ENCODE data around the gene EXOC3.
A peak's percentile ranks its signal among the peaks of the same experiment; 100 is the strongest.
"Not testable (repeated sequence)": the region's sequence is repeated elsewhere in the genome, so short reads cannot be mapped to it uniquely, and the experiment has no call there.

EXOC3 gene

DNA sequence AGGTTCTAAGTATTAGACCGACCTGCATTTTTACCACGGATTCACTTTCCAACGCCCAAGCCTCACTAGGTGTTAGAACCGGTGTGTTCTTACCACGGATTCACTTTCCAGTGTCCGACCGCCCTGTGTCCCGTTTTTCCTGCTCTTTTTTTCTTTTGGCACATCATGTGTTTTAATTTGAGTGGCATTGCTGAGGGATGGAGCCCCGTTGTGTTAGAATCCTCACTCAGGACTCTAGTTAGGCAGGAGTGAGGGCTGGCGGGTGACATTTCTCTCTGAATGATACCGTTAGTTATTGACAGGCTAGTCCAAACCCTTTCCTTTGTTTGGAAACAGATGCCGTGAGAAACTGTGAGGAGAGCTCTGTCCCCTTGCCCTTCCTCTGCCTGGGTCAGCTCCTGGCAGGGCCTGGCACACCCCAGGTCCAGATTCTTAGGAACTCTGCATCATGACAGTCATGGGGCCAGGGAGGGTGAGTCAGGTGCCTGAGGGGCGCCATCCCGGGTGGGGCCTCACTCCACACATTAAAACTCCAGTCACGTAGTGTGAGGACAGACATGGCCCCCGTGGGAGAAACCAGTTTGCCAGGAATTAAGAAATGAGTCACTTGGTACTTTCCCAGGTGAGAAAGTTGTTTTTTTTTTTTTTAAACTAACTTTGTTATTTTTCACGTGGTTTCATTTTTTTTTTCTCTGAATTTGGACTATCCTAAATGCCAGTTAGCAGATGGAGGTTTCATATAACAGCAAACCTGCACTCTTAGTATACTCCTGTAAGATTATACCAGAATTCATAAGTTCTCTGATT is 15.8 kb downstream of the EXOC3 start:
- no peak for DNase-seq

DNA sequence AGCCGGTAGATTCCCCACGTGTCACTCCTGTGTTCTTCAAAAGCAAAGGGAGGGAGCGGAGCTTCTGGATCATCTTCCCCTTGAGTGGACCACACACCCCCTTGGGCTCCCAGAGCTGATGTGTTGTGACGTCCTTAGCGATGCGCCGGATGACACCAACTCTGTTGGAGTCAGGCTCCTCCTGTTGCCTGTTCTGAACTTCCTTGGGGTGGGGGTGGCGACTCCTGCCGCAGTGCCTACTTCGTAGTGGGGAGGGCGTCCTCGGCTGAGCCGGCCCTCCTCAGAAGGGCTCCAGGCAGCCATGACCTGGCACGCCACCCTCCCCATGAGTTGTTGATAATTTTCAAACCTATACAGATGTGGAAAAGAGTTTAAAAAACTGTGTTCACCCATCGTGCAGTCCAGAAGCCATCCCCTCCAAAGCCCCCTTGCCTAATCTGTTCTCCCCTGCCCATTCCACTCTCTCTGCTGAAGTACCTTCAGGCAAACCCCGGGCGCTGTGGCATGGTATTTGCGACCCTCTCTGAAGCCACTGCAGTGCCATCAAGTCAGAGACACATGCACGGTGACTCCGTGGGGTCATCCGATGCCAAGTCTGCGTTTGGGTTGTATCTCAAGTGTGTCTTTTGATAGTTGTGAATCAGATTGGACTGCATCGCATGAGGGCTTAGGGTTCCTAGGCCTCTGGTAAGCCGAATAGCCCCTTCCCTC is 16.7 kb downstream of the EXOC3 start:
- DNase-seq: no peak

DNA sequence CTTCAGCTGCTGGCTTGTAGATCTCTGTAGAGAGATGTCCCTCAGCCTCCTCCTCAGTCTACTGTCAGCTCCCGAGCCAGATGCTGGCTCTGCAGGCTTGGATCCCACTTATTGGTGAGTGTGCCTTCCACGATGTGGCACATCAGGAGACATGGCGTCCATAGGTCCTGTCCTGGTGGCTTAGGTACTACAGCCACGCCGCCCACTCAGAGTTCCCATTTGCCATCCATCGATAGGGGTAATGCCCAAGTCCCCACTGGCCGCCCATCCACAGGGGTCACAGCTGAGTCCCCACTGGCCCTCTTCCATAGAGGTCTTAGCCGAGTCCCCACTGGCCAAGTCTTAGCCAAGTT is 17.3 kb downstream of the EXOC3 start:
- no peak for DNase-seq

DNA sequence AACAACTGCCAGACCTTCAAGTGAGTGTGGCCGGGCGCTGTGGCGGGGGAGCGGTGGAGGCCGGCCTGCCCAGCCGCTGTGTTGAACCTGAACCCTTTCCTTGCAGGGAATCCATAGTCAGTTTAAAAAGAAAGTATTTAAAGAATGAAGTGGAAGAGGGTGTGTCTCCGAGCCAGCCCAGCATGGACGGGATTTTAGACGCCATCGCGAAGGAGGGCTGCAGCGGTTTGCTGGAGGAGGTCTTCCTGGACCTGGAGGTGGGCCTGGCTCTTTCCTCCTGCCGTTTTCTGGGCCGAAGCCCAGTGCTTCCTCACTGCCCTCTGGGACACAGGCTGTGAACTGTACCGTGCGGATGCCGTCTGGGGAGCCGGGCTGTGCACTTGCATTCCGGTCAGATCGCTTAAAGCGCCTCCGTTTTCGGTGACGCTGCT is 19.1 kb downstream of the EXOC3 start:
- no peak for DNase-seq

DNA sequence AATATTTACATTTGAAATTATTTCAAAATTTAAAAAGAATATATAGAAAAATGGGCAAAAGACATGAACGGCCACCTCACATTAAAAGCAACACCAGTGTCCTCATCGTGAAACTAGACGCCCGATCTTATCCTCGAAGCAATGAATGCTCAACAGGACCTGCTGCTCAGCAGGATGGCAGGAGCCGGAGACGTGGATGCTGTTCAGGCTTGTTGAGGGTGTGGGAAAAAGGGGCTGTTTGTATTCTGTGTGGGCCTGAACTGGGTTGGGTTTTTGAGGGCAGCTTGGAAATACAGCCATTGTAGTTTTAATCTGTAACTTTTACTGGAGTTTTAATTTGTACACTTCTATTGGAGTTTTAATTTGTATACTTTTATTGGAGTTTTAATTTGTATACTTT is 20.3 kb downstream of the EXOC3 start:
- no peak for DNase-seq

DNA sequence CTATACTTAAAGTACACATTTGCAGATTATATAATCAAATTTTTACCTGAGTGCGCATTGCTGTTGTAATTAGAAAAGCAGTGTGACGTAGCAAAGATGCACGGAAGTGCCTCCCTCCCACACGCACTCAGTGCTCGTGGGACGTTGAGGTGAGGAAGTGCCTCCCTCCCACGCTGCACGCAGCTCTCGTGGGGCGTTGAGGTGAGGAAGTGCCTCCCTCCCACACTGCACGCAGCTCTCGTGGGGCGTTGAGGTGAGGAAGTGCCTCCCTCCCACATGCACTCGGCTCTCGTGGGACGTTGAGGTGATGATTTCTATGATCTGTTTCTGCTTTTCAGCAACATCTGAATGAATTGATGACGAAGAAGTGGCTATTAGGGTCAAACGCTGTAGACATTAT is 21.0 kb downstream of the EXOC3 start:
- no peak for DNase-seq

DNA sequence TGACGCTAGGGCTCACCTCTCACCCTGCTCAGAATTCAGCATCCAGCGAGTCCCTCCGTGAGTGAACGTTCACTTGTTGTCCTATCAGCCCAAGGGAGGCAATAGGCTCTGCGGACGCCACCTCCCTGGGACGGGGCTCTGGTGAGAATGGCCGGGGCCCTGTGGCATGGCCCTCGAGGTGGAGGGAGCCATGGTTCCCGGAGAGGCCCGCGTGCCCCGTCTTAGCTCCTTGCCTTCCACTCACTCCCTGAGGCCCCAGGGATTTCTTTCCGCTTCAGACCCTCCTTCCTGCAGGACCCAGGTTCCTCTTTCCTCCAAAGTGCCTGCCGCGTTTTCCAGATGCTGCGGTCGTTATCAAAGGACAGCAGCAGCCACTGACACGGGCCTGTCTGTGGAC is 21.5 kb downstream of the EXOC3 start:
- DNase-seq: no peak

DNA sequence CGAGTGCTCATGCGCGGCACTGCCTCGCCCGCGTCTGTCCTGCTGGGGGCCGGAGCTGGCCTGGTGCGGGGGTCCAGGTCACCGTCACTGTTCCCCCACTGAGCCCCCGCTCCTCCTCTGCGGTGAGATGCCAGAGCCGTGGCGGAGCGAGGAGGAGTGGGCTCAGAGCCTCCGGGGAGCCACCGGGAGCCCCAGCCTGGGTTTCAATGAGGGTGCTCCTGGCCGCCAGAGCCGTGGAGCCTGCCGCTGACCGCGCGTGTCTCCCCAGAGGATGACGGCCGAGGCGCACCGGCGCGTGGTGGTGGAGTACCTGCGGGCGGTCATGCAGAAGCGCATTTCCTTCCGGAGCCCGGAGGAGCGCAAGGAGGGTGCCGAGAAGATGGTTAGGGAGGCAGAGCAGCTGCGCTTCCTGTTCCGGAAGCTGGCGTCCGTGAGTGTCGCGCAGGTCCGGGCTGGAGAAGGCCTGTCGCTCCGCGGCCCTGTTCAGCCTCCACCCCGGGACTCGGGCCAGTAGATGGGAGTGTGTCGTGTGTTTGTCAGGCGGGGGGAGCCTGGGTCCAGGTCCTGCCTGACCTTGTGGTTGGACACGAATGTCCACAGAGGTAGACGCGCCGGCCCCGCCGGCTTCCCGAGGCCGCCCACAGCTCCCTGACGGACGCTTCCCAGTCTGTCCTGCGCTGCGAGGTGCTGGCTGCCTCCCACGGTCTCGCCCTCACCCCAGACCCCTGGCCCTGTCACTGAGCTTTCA is 22.0 kb downstream of the EXOC3 start:
- no peak for DNase-seq

DNA sequence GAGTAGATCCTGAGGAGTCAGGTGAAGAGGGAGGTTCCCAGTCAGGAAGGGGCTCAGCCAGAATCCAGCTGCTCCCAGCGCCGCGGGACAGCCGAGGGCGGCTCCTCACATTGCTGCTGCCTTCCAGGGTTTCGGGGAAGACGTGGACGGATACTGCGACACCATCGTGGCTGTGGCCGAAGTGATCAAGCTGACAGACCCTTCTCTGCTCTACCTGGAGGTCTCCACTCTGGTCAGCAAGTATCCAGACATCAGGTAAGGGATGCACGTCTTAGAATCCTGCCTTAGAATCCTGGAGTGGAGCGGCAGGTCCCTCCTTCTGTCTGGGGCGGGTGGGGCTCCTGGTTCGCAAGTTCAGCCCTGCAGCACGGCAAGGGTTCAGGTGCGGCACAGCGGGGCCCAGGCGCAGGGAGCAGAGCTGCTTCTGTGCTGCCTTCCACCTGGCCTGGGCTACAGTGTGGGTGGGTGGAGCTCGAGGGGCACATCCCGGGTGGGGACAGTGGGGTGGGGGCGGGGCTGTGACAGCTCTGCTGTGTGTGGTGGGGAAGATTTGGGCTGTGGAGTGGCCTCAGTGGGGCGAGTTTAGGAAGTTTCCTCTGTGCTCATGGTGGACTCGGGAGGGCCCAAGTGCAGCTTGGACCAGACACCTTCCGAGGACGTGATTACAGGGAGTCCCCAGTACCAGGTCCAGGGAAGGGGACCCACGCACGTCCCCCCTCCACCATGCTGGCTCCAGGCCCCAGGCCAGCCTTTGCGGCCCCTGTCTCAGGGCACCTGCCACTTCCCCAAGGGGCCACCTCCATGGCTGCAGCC is 22.8 kb downstream of the EXOC3 start:
- DNase-seq: no peak

DNA sequence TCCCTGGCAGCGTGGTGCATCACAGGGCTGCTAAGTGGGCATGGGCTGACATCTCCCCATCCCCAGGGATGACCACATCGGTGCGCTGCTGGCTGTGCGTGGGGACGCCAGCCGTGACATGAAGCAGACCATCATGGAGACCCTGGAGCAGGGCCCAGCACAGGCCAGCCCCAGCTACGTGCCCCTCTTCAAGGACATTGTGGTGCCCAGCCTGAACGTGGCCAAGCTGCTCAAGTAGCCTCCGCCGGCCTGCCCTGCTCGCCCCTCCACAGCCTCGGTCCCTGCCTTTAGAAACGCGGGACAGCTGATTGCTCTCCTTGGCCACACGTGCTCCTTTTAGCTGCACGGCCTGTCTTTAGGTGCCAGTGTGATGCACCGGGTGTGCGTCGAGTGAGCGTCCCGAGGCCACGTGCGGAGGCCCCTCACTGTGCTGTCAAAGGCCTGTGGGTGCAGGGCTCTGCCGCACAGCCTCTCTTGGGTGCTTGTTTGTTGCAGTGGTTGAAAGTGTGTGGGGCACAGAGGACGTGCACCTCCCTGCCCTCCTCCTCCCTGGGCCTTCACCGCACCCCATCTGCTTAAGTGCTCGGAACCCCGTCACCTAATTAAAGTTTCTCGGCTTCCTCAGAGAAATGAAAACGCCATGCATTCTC is 23.8 kb downstream of the EXOC3 start:
- DNase-seq: no peak

DNA sequence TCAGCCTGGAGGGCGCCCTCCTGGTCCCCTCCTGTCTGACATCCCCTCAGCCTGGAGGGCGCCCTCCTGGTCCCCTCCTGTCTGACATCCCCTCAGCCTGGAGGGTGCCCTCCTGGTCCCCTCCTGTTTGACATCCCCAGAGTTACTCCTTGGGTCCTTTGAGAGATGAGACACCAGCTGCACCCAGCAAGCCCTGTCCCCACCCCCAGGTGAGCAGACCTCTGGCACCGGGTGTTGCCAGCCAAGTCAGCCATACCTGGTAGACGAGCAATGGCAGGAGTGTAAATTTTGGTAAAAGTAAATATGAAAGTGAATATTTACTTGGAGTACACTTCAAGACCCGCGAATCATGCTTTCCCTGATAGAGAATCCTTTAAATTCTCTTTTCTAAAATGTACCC is 25.4 kb downstream of the EXOC3 start:
- no peak for DNase-seq

DNA sequence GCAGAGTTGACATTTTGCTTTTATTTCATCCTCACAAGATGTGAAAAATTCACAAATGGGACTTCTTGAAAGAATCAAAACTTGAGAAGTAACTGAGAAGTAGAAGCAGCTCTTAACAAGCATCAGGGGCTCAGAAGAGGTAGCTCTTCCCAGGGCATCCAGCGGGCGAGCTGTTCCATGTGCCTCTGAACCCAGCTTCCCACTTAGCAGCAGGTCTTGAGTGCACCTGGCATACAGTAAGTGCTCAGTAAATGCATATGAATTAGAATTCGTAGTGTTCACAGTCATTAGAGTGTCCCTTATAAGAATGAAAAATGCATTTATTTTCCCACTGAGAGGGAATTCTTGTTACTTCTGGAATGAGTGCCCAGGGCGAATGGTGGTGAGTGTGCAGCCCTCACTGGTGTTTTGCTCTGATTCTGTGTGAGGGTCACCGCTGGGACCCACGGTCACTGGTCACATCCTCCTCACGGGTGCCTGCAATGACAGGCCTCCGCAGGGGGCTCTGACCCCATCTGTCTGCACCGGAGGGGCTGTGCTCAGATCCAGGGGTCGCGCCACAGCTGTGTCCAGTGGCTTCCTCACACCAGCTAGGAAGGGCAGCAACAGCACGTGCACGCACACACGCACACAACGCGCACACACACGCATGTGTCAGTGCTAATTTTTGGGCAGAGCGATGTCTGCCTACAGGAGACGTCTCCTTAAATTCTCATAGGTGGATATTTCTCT is 26.9 kb downstream of the EXOC3 start:
- DNase-seq: no peak

DNA sequence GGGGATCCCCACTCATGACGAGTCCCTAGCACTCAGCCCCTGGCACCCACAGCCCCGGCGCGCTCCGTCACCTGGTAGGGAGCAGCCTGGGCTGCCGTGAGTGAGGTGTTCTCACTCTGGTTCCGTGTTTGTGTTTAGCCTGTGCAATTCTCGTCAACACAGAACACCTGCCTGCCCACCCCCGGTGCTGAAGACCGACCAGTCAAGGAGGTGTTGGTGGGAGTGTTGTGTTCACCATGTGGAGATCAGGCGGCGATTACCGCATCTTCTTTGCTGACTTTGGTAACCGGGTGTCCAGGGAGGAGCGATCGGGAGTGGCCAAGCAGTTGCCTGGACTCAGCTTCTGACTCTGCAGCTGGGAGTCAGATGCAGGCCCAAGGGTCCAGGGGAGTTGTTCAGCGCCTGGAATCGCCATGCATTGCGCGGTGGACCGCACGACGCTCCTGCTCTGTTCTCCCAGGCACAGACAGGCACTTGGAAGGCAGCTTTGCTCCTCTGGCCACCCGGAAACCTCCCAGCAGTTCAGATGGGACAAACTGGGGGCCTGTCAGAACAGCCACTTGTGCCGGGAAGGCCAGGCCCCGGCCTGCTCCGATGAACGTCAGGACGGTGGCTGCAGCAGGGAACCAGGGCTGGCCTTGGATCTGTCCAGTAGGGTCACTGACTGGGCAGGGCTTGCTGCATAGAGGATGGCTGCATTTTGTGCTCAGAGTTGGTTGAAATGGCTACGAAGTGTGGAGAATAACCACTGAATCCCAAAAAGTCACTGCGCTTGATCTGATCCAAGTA is 28.2 kb downstream of the EXOC3 start:
- DNase-seq: no peak

DNA sequence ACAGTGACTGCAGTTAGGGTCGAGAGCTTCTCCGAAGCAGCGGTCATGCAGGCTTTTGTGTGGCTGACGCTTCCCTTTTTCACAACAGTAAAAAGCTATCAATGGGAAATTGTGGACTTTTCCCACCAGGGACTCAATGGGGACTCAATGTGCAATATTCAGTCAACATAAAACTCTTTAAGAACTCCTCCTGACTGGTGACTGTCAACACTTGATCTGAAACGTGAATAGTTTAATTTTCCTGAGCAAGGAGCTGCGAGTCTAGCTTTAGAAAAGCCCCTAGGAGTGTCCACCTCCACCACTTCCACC is 28.7 kb downstream of the EXOC3 start:
- DNase-seq: no peak

DNA sequence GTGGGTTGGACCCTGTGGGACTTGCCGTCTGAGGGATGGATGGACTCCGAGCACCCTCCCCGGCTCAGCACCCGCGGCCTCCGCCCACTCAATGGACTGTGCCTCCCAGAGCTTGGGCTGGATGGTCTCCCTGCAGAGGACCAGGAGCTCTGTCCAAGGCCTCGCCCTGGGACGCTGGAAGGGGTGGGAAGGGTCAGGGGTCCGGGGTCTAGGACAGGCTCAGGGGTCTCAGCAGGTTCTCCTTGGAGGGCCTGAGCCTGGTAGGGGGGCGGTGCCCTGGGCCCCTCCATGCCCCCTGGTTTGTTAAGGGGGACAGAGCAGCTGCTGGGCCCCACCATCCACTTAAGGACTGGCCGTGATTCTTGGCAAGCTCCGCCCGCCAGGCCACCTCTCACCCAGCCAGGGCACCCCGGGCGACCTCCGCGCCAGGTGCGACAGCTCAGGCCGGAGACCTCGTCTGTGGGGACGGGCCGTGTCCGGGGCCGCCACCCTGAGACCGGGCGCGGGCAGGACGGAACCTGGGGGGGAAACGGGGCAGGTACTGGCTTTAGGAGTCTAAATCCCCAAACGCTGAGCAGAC is 29.2 kb downstream of the EXOC3 start:
- no peak for DNase-seq

DNA sequence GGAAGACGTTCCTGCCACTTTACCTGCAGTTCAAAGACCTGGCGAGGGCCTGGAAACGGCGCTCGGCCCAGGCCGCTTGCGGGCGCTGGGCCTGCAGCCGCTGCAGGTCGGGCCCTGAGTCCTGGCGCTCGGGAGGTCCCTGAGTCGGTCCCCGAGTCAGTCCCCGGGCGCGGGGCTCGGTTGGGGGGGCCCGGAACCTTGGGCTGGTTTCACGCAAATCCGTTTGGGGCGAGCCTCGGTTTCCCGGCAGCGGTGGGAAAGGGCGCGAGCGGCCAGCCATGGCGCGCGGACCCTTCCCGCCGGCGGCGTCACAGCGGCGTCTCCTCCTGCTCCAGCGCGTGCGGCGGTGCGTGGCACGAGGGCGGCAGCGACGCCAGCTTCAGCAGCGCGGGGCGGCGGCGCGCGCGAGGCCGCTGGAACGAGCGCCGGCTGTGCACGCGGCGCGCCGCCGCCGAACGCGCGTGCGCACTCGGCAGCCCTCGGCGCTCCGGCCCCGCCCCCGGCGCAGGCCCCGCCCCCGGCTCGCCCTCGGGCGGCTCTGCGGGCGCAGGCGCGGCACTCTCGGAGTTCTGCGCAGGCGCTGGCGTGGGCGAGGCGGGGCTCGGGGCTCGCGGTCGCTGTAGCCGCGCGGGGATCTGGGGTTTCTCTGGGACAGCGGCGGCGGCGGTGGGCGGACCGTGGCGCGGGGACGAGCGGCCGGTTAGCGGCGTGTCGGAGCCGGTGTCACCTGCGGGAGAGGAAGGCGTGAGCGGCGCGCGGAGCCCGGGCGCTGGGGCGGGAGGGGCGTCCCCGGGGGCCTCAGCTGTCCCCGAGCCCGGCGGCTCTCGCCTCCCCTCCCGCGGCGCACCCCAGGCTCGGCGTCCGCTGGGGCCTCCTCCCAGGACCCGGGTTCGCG is 29.9 kb downstream of the EXOC3 start:
- DNase-seq: peak; percentile 76 to 78

DNA sequence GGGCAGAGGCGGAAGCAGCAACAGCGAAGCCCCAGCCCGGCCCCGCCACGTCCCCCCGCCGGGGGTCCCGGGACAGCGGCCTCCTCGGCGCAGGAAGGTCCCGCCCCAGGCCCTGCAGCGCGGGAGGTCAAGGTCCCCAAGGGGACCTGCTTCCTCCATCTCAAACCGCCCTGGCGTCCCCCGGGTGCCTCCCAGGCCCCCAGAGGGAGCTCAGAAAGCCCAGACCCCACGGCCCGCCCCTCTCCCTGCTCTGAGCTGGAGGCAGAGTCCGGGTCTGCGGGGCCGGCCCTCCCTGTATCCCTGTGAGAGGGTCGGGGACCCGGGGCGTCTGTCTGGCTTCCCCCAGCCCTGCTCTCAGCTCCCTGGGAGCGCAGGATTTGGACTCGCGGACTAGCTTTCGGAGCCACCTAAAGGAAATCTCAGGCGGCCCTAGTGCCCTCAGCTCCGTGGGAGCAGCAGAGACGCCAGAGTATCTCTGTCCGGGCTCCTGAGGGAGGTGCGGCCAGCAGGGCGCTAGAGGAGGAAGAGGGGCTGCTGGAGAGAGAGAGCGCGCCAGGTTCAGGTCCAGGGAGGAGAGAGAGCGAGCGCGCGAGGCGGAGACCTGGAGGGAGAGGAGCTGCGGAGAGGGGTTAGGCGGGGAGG is 30.7 kb downstream of the EXOC3 start:
- peak in 1 of 2 experiments; percentile 41 for DNase-seq

DNA sequence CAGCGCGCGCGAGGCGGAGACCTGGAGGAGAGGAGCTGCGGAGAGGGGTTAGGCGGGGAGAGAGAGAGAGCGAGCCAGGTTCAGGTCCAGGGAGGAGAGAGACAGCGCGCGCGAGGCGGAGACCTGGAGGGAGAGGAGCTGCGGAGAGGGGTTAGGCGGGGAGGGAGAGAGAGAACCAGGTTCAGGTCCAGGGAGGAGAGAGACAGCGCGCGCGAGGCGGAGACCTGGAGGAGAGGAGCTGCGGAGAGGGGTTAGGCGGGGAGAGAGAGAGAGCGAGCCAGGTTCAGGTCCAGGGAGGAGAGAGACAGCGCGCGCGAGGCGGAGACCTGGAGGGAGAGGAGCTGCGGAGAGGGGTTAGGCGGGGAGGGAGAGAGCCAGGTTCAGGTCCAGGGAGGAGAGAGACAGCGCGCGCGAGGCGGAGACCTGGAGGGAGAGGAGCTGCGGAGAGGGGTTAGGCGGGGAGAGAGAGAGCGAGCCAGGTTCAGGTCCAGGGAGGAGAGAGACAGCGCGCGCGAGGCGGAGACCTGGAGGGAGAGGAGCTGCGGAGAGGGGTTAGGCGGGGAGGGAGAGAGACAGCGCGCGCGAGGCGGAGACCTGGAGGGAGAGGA is 31.4 kb downstream of the EXOC3 start:
- not testable (repeated sequence) for DNase-seq
